C4-2B (cell line): ENCODE data around the gene TIMM29.

Experiments used
- H3K27ac ChIP-seq: fragments of 450-650 bp; 2 replicates; pipeline ENCODE4 v1.5.1; 2017
- CTCF ChIP-seq: fragments of 450-650 bp; conservative IDR thresholded peaks from 2 replicates; pipeline ENCODE4 v1.5.1; 2017; ENCODE audit warnings: mild to moderate bottlenecking
- ZFX ChIP-seq: fragments of 450-650 bp; IDR thresholded peaks from 2 replicates; pipeline ENCODE4 v1.6.1; 2017

TIMM29 gene

GRCh38 chr19:10920781-10921180, 7.8 kb upstream of the TIMM29 start:
- TF ChIP-seq ZFX (no peak), CTCF (no peak)
- no peak overlapping the region for H3K27ac ChIP-seq

GRCh38 chr19:10921199-10921909, 7.3 kb upstream of the TIMM29 start:
- no peak overlapping the region for H3K27ac ChIP-seq
- no peak for TF ChIP-seq ZFX
- TF ChIP-seq CTCF = no peak

- no peak overlapping the region for H3K27ac ChIP-seq
- TF ChIP-seq ZFX (no peak), CTCF (no peak)
Measured at GRCh38 chr19:10921910-10922637, 6.5 kb upstream of the TIMM29 start.

GRCh38 chr19:10922638-10923014, 6.0 kb upstream of the TIMM29 start:
- H3K27ac ChIP-seq = no peak overlapping the region
- TF ChIP-seq CTCF (no peak), ZFX (no peak)

- TF ChIP-seq CTCF = no peak
- no peak for TF ChIP-seq ZFX
- H3K27ac ChIP-seq = no peak overlapping the region
Measured at GRCh38 chr19:10923260-10924112, 5.1 kb upstream of the TIMM29 start.

GRCh38 chr19:10924597-10924996, 4.0 kb upstream of the TIMM29 start:
- TF ChIP-seq ZFX (no peak), CTCF (no peak)
- no peak overlapping the region for H3K27ac ChIP-seq
